ENCODE measurements around the gene C6orf47. TPM values are rescaled to one million over a fixed set of nuclear protein-coding genes. Genes with fewer than 3 reads are reported as not detected.

Gene C6orf47
- total and polyA plus RNA-seq, 2 of the 13 experiments (the other 11 are each of a cell fraction or from before 2014, with no cell fraction given), result 1.7 to 18.1 TPM

GRCh38 chr6:31663961-31664789 is 3.6 kb upstream of the C6orf47 start (continued):
- TF ChIP-seq CBX2 (IDR thresholded peaks at IDR 0.05; ENCODE audit: low read depth, low read length), result no peak
- TF ChIP-seq CBX2 (CRISPR knock-in tag; IDR thresholded peaks at IDR 0.05; ENCODE audit: low read depth), result no peak
- TF ChIP-seq TAF1 (CRISPR knock-in tag; IDR thresholded peaks at IDR 0.05), result no peak
- 0 out of 2 replicates have a peak, but pooled peaks have one; percentile 57 for TF ChIP-seq NPAS2 (CRISPR knock-in tag; IDR thresholded peaks at IDR 0.05; ENCODE audit: borderline replicate concordance)
- peak; percentile 62 for TF ChIP-seq UBTF (CRISPR knock-in tag; IDR thresholded peaks at IDR 0.05)
- TF ChIP-seq ISL2 (CRISPR knock-in tag; IDR thresholded peaks at IDR 0.05), result no peak
- no peak for TF ChIP-seq ZNF225 (CRISPR knock-in tag; IDR thresholded peaks at IDR 0.05)
- TF ChIP-seq ZNF615 (CRISPR knock-in tag; IDR thresholded peaks at IDR 0.05; ENCODE audit: borderline replicate concordance), result no peak
- no peak for TF ChIP-seq KDM3A (CRISPR knock-in tag; IDR thresholded peaks at IDR 0.05; ENCODE audit: low read depth)
- TF ChIP-seq SNAPC5 (CRISPR knock-in tag; IDR thresholded peaks at IDR 0.05; ENCODE audit: borderline replicate concordance), result no peak
- TF ChIP-seq DBP (CRISPR knock-in tag; IDR thresholded peaks at IDR 0.05; ENCODE audit: not compliant biosample characterization), result no peak
- TF ChIP-seq SYNCRIP (IDR thresholded peaks at IDR 0.05; ENCODE audit: insufficient read depth, low read depth, low read length), result no peak
- no peak; the same call in 1 of the 2 replicates for TF ChIP-seq ZNF253 (CRISPR knock-in tag; IDR thresholded peaks at IDR 0.05; ENCODE audit: borderline replicate concordance)
- TF ChIP-seq FOXP1 (IDR thresholded peaks at IDR 0.05), result no peak
- TF ChIP-seq FOXP1 (CRISPR knock-in tag; IDR thresholded peaks at IDR 0.05), result no peak
- TF ChIP-seq CBX5 (CRISPR knock-in tag; IDR thresholded peaks at IDR 0.05; ENCODE audit: borderline replicate concordance), result no peak
- TF ChIP-seq ZBTB26 (CRISPR knock-in tag; IDR thresholded peaks at IDR 0.05; ENCODE audit: borderline replicate concordance), result no peak
- TF ChIP-seq SETDB1 (CRISPR knock-in tag; IDR thresholded peaks at IDR 0.05; ENCODE audit: borderline replicate concordance), result no peak
- TF ChIP-seq ADNP (CRISPR knock-in tag; IDR thresholded peaks at IDR 0.05), result no peak
- TF ChIP-seq GLI4 (CRISPR knock-in tag; IDR thresholded peaks at IDR 0.05; ENCODE audit: borderline replicate concordance), result no peak
- TF ChIP-seq FOXO4 (CRISPR knock-in tag; conservative IDR thresholded peaks at IDR 0.05), result no peak
- no peak for TF ChIP-seq FLYWCH1 (CRISPR knock-in tag; IDR thresholded peaks at IDR 0.05)
- TF ChIP-seq MLX (CRISPR knock-in tag; IDR thresholded peaks at IDR 0.05), result 0 out of 2 replicates have a peak, but pooled peaks have one; percentile 0
- peak; percentile 39; the same call in 1 of the 2 replicates for TF ChIP-seq ZNF83 (CRISPR knock-in tag; IDR thresholded peaks at IDR 0.05; ENCODE audit: borderline replicate concordance)

All from HepG2 (cell line).